ENCODE results near the gene SKAP1.

GRCh38 chr17:48378238-48378637, 51.8 kb downstream of the SKAP1 start:
- TF ChIP-seq EZH2 (IDR thresholded peaks at IDR 0.05): no peak
- TF ChIP-seq POLR2AphosphoS5 (IDR thresholded peaks at IDR 0.05; ENCODE audit: borderline replicate concordance, low read depth, low read length): no peak

All from SK-N-MC (cell line).